Activated naive CD4-positive, alpha-beta T cell treated with anti-CD3 and anti-CD28 coated beads, Interleukin-2, amount 10 ng/mL, durations not matched to agents 7 days and 5 days (primary cell): ENCODE data around the gene MOB3A.

ENCODE experiments used
- CTCF ChIA-PET: fragments of 350-600 bp; sonication (Branson Sonifier 250); formaldehyde crosslinking; loops from one replicate; lab custom pipeline; 2021; ENCODE audit warnings: antibody characterized with exemption; lab: Charles Lee
- DNase-seq: peaks from one replicate; pipeline ENCODE4 v3.0.0-alpha.2; 2020
- H3K27ac Mint-ChIP-seq: one replicate; pipeline ENCODE4 v1.8.0; 2021; ENCODE audit warnings: mild to moderate bottlenecking, moderate library complexity, mixed read lengths
- H3K27me3 Mint-ChIP-seq: one replicate; pipeline ENCODE4 v1.8.0; 2021; ENCODE audit warnings: mild to moderate bottlenecking, mixed read lengths
- H3K36me3 Mint-ChIP-seq: one replicate; pipeline ENCODE4 v1.8.0; 2021; ENCODE audit warnings: mixed read lengths
- H3K4me1 Mint-ChIP-seq: one replicate; pipeline ENCODE4 v1.8.0; 2021; ENCODE audit warnings: mixed read lengths
- H3K4me3 Mint-ChIP-seq: one replicate; pipeline ENCODE4 v1.8.0; 2021; ENCODE audit warnings: mild to moderate bottlenecking, moderate library complexity, mixed read lengths
- H3K9me3 Mint-ChIP-seq: one replicate; pipeline ENCODE4 v1.8.0; 2021; ENCODE audit warnings: mixed read lengths

Gene MOB3A

DNA sequence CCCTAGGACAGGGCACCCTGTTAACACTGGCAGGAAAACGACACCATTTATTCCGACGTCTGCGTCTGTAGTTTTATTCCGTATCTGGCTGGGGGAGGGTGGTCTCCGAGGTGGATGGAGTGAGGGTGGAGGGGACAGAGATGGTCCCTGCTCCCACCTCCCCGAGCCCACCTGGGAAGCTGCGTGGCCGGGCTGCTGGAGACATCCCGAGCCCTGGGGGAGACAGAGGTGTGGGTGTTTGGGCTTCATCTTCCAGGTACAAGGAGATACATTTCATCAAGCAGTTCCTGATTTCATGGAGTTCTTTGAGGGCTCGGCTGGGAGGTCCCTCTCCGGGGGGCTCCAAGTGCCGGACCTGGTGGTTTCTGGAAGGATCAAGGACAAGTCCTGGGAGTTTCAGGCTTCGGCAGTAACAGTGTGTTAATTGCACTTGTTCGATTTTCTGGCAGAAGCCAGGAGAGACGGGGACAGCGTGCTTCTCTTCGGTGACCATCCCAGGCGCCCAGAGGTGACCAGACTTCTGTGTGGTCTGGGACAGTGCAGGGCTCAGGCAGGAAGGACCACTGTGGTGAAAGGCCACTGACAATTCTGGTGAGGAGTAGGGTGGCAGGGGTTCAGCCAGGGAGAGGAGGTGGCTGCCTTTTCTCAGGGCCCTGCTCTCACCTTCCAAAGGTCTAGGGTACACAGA lies 25.0 kb downstream of the MOB3A start:
- CTCF ChIA-PET = interaction anchor here (3.3 kb wide), 1 partner anchor 19 kb away, joined by 16 read pairs; no protein-coding TSS in a partner anchor
- peaks cover 37% of the 10 kb centered on the region for H3K4me1 Mint-ChIP-seq
- no peaks in the 10 kb centered on the region for H3K9me3 Mint-ChIP-seq
- H3K27ac Mint-ChIP-seq = peak overlapping the region; percentile 74
- DNase-seq = no peak
- H3K36me3 Mint-ChIP-seq = peaks cover 43% of the 10 kb centered on the region
- no peak overlapping the region for H3K4me3 Mint-ChIP-seq
- no peaks in the 10 kb centered on the region for H3K27me3 Mint-ChIP-seq

DNA sequence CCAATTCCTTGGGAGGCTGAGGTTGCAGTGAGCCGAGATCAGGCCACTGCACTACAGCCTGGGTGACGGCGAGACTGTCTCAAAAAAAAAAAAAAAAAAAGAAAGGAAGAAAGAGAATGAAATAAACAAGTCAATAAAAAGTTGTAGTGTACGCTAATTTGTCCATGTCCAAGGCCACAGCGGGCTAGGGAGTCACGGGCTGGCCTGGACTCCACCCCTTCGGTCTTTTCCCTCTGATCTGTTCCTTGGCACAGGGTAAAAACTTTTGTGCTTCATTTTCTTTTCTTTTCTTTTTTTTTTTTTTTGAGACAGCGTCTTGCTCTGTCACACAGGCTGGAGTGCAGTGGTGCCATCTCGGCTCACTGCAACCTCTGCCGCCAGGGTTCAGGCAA lies 25.7 kb downstream of the MOB3A start:
- no peaks in the 10 kb centered on the region for H3K27me3 Mint-ChIP-seq
- H3K36me3 Mint-ChIP-seq = peaks cover 39% of the 10 kb centered on the region
- no peak overlapping the region for H3K4me3 Mint-ChIP-seq
- CTCF ChIA-PET = interaction anchor here (0.7 to 3.3 kb wide), 8 partner anchors 9 to 206 kb away, joined by 3 to 16 read pairs (median 5); no protein-coding TSS in a partner anchor
- peaks cover 33% of the 10 kb centered on the region for H3K4me1 Mint-ChIP-seq
- H3K9me3 Mint-ChIP-seq = no peaks in the 10 kb centered on the region
- DNase-seq = no peak
- H3K27ac Mint-ChIP-seq = no peak overlapping the region

DNA sequence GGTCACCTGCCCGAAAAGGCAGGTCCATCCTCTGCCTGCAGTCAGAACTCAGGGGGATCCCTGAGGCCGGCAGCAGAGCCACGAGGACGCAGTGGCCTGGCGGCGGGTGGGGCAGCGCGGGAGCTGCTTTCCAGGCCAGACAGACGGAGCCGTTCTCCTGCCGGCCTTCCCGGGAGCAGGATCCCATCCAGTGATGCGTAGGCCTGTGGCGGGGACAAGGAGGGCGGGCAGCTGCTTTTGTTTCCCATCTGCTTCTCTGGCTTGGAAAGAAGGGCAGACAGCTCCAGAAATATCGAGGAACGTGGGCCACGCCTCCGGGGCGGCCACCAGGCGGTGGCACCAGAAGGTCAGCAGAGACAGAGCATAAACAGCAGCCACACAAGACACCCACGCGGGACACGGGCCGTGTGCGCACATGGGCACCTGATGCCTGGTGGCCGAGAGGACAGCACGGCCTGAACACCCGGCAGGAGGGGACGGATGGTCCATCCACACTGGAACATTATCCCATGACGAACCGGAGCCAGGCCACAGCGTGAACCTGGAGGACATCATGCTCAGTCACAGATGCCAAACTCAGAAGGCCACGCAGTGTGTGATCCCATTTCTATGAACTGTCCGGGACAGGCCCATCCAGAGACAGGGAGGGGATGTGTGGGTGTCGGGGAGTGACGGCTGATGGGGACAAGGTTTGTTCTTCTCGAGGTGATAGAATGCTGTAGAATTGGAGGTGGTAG lies 31.2 kb downstream of the MOB3A start:
- no peaks in the 10 kb centered on the region for H3K27me3 Mint-ChIP-seq
- H3K36me3 Mint-ChIP-seq = peaks cover 8% of the 10 kb centered on the region
- H3K4me1 Mint-ChIP-seq = peaks cover 26% of the 10 kb centered on the region
- CTCF ChIA-PET = no interaction called here
- no peaks in the 10 kb centered on the region for H3K9me3 Mint-ChIP-seq
- no peak overlapping the region for H3K4me3 Mint-ChIP-seq
- DNase-seq = no peak
- no peak overlapping the region for H3K27ac Mint-ChIP-seq

DNA sequence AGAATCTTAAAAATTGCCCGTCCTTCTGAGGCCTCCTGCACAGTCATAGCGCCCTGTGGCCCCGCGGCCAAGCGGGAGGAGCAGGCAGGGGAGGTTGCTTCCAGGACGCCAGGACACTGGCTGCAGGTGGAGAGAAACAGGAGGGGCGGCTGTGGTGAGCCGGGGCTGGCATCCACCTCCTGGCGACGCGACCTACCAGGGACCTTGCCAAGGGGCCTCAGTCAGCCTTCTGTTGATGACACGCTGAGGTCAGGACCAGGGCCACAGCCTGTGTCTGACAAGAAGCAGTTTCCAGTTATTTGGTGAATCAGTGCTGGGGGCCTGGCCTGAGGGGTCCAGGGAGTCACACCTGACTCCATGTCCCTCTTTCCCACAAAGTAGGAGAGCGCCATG lies 31.7 kb downstream of the MOB3A start:
- Mint-ChIP-seq H3K27me3 (no peaks in the 10 kb centered on the region), H3K4me1 (peaks cover 22% of the 10 kb centered on the region), H3K9me3 (no peaks in the 10 kb centered on the region), H3K4me3 (no peak overlapping the region), H3K36me3 (peaks cover 3% of the 10 kb centered on the region), H3K27ac (no peak overlapping the region)
- DNase-seq = no peak
- CTCF ChIA-PET = no interaction called here

DNA sequence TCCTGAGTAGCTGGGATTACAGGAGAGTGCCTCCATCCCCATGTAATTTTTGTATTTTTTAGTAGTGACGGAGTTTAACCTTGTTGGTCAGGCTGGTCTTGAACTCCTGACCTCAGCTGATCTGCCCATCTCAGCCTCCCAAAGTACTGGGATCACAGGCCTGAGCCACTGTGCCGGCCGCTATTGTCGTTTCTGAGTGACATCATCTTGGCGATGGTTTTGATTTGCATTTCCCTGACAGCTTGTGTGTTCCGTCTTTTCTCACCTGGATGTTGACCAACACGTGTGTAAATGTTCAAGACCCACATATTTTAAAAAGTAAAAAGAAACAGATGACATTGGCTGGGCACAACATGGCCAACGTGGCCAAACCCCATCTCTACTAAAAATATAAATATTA lies 32.3 kb downstream of the MOB3A start:
- H3K4me1 Mint-ChIP-seq = peaks cover 22% of the 10 kb centered on the region
- no peak for DNase-seq
- H3K9me3 Mint-ChIP-seq = no peaks in the 10 kb centered on the region
- no peaks in the 10 kb centered on the region for H3K27me3 Mint-ChIP-seq
- CTCF ChIA-PET = interaction anchor here (1.1 to 1.3 kb wide), 2 partner anchors 31 to 215 kb away, joined by 3 read pairs; no protein-coding TSS in a partner anchor
- peaks cover 3% of the 10 kb centered on the region for H3K36me3 Mint-ChIP-seq
- H3K27ac Mint-ChIP-seq = no peak overlapping the region
- no peak overlapping the region for H3K4me3 Mint-ChIP-seq

DNA sequence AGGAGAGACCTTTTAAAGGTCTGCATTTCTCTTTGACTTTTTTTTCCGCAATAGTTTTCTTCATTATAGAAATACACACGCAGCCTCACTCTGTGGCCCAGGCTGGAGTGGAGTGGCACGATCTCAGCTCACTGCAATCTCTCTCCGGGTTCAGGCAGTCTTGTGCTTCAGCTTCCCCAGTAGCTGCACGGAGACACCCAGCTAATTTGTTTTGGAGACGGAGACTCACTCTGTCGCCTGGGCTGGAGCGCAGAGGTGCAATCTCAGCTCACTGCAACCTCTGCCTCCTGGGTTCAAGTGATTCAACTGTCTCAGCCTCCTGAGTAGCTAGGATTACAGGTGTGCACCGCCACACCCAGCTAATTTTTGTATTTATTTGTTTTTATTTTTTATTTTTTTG lies 33.4 kb downstream of the MOB3A start:
- no peak for DNase-seq
- peaks cover 33% of the 10 kb centered on the region for H3K4me1 Mint-ChIP-seq
- no peaks in the 10 kb centered on the region for H3K27me3 Mint-ChIP-seq
- CTCF ChIA-PET = interaction anchor here (0.8 to 1.3 kb wide), 2 partner anchors 30 to 133 kb away, joined by 3 read pairs; no protein-coding TSS in a partner anchor
- H3K36me3 Mint-ChIP-seq = peaks cover 1% of the 10 kb centered on the region
- H3K9me3 Mint-ChIP-seq = no peaks in the 10 kb centered on the region
- peak overlapping the region; percentile 91 for H3K27ac Mint-ChIP-seq
- H3K4me3 Mint-ChIP-seq = peak overlapping the region; percentile 91

DNA sequence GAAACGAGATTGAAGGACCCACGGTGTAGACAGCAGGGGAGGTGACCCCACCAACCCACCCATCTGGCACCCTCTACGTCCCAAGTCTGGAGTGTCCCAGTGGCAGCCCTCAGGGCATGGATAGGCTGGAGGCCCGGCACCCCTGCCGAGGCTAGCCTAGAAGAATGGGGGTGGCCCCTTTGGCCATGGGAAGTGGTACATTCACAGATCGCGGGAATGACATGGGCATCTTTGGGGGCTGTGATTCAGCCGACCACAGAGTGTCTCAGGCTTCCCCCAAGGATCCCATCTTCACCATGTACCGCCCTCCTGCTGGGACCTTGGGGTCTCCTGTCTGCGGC lies 33.8 kb downstream of the MOB3A start:
- CTCF ChIA-PET = interaction anchor here (0.8 kb wide), 1 partner anchor 132 kb away, joined by 3 read pairs; no protein-coding TSS in a partner anchor
- no peaks in the 10 kb centered on the region for H3K27me3 Mint-ChIP-seq
- peaks cover 1% of the 10 kb centered on the region for H3K36me3 Mint-ChIP-seq
- peak overlapping the region; percentile 91 for H3K27ac Mint-ChIP-seq
- no peak for DNase-seq
- peak overlapping the region; percentile 91 for H3K4me3 Mint-ChIP-seq
- H3K4me1 Mint-ChIP-seq = peaks cover 37% of the 10 kb centered on the region
- no peaks in the 10 kb centered on the region for H3K9me3 Mint-ChIP-seq

DNA sequence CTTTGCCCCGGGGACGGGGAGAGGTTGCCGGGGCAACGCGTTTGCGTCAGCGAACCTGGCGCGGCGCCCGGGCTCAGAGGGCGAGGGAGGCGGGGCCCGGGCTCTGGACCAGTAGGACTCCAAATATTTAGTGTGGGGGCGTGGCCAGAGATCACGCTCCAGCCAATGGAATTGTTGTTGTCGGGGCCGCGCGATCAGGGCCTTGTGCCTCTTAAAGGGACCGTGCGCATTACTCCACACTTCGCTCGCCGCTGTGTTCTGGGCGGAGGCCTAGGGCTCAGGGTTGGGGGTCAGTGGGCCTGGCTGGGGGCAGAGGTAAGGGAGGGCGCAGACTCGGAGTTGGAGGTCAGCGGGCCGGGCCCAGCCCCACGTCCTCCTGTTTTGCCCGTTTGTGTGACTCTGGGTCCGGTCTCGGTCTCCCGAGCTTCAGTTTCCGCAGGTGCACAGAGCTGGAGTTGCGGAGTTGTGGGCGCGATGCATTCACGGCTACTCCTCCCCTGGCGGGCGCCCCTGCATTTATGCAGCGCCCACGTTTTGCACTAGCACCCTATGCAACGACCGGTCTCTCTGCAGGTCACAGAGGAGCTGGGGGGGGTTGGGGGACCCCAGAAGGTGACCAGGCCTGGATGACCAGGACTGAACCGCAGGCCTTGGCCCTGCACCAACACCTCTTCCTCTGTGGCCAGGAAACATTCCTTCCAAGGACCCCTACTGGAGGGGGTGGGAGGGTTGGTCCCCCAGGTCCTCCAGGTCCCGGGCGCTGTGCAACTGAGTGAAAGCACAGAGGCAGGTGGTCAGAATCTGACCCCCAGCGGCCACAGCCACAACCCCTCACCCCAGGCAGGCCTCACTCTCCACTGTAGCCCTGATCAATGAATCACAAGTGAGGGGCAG lies 34.4 kb downstream of the MOB3A start:
- CTCF ChIA-PET = interaction anchor here (0.6 to 1.5 kb wide), 2 partner anchors 8 to 25 kb away, joined by 3 to 4 read pairs; no protein-coding TSS in a partner anchor
- Mint-ChIP-seq H3K4me1 (peaks cover 43% of the 10 kb centered on the region), H3K27ac (peak overlapping the region; percentile 91), H3K9me3 (no peaks in the 10 kb centered on the region), H3K36me3 (peaks cover 1% of the 10 kb centered on the region), H3K27me3 (no peaks in the 10 kb centered on the region), H3K4me3 (peak overlapping the region; percentile 91)
- DNase-seq = peak; percentile 99

DNA sequence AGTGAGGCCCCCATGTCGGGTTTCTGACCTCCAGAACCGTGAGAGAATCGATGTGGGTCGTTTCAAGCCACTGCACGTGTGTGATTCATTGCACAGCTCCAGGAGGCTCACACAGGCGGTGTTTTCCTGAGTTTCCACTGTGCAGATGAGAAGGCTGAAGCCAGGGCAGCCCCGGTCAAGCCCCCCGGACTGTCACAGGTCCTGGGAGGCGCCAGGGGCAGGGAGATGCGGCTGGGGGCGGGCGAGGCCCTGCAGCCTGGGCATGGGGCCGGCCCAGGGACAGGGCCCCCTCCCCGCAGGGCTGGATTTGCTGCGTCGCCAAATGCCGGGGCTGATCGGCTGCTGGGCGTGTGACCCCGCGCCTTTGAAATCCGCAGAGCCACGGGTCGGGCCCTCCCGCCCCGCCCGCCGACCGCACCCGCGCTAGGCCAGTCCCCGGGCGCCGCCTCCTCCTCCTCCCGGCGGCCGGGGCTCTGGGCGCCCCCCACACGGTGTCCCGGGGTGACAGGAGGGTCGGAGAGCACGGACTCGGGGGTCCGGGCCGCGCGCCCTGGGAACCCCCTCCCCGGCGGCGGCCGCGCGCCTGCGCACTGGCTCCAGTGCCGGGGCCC lies 35.1 kb downstream of the MOB3A start:
- Mint-ChIP-seq H3K4me3 (peak overlapping the region; percentile 91), H3K9me3 (no peaks in the 10 kb centered on the region), H3K4me1 (peaks cover 49% of the 10 kb centered on the region), H3K36me3 (peaks cover 1% of the 10 kb centered on the region), H3K27me3 (no peaks in the 10 kb centered on the region), H3K27ac (peak overlapping the region; percentile 95)
- DNase-seq = no peak
- CTCF ChIA-PET = interaction anchor here (0.6 to 1.5 kb wide), 2 partner anchors 9 to 24 kb away, joined by 3 to 4 read pairs; no protein-coding TSS in a partner anchor

DNA sequence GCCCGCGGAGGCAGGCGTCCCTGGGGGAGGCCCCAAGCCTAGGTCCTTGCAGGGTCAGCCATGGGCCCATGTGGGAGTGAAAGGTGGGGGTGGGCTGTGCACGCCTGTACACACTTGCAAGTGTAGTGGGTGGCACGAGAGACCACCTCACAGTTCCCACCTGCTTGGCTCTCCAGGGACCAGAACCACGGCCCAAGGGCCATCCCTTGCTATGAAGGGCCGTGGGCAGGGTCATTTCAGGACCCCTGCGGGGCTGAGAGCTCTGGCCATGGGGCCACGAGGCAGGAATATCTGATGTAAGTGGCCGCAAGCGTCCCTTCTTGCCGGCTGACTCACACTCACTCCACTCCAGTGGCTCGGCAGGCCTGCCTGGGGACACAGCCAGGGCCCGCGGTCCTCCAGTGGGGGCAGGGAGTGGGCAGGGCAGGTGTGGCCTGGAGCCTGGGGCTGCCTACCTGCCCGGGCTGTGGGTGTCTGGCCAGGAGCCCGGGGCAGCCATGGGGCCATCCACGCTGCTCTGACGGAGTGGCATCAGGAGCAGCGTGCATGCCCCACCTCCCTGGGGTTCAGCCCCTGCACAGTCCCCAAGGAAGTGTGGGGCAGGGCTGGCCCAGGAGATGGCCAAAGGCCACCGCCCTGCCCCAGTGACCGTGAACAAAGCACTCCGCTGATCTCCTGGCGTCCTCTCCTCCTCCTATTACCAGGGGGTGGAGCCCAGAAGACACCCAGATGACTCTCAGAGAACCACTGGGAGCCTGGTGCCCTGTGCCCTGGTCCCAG lies 36.5 kb downstream of the MOB3A start:
- H3K4me1 Mint-ChIP-seq = peaks cover 61% of the 10 kb centered on the region
- no peak for DNase-seq
- H3K27ac Mint-ChIP-seq = peak overlapping the region; percentile 95
- peak overlapping the region; percentile 80 for H3K4me3 Mint-ChIP-seq
- CTCF ChIA-PET = interaction anchor here (1.2 to 2.6 kb wide), 2 partner anchors 10 to 15 kb away, joined by 3 to 14 read pairs; no protein-coding TSS in a partner anchor
- H3K36me3 Mint-ChIP-seq = peaks cover 1% of the 10 kb centered on the region
- H3K9me3 Mint-ChIP-seq = no peaks in the 10 kb centered on the region
- no peaks in the 10 kb centered on the region for H3K27me3 Mint-ChIP-seq

DNA sequence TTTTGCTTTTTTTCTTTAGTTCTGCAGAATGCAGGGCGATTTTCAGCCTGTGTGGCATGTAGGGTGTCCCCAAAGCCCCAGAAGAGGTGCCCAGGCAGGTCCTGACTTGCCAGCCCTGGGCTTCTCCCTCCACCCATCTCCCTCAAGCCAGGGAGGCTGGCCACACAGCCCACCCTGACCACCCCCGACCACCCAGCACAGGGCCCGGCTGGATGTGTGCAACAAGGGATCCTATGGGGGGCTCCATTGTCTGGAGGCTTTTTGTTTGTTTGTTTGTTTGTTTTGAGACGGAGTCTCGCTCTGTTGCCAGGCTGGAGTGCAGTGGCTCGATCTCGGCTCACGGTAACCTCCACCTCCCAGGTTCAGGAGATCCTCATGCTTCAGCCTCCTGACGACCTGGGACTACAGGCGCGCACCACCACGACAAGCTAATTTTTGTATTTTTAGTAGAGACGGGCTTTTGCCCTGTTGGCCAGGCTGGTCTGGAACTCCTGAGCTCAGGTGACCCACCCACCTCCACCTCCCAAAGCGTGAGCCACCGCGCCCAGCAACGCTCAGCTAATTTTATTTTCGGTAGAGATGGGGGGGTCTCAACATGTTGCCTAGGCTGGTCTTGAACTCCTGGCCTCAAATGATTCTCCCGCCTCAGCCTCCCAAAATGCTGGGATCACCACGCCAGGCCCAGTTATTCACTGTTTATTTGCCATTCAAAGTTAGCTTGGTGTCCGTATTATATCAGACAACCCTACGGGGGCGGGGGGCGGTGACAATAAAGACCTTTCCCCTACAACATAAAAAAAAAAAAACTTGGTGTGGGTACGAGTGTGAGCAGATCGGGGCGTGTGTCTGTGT lies 37.3 kb downstream of the MOB3A start:
- H3K27ac Mint-ChIP-seq = peak overlapping the region; percentile 87
- no peak for DNase-seq
- peaks cover 66% of the 10 kb centered on the region for H3K4me1 Mint-ChIP-seq
- H3K27me3 Mint-ChIP-seq = no peaks in the 10 kb centered on the region
- H3K4me3 Mint-ChIP-seq = peak overlapping the region; percentile 35
- CTCF ChIA-PET = interaction anchor here (1.2 to 2.6 kb wide), 2 partner anchors 10 to 16 kb away, joined by 3 to 14 read pairs; no protein-coding TSS in a partner anchor
- peaks cover 1% of the 10 kb centered on the region for H3K36me3 Mint-ChIP-seq
- no peaks in the 10 kb centered on the region for H3K9me3 Mint-ChIP-seq
